PC-3 (cell line): ENCODE measurements around the gene ZNF438. TPM values are rescaled to one million over a fixed set of nuclear protein-coding genes. Genes with fewer than 3 reads are reported as not detected.

Experiments used
- ATAC-seq: fragments of 200-7000 bp; cut with Tn5 transposase; 2 replicates; pipeline ENCODE4 v1.9.1; 2020; ENCODE audit warnings: mild to moderate bottlenecking, moderate library complexity
- BruUV-seq: library from RNA; stranded (reverse); fragments of 400-500 nt; replicated peaks from 2 replicates; lab custom pipeline; 2021; lab: Mats Ljungman, UMichigan
- CTCF ChIA-PET: fragments of 300-600 bp; sonication (Branson Sonifier 250); formaldehyde crosslinking; loops from one replicate; lab custom pipeline; 2022; ENCODE audit warnings: antibody characterized with exemption; lab: Charles Lee
- POLR2A ChIA-PET: fragments of 300-600 bp; sonication (Branson Sonifier 250); formaldehyde crosslinking; loops from one replicate; lab custom pipeline; 2022; ENCODE audit warnings: antibody characterized with exemption; ENCODE audit not compliant: unreplicated experiment; lab: Charles Lee
- DNase-seq: peaks from one replicate; pipeline ENCODE4 v3.0.0-alpha.2; 2015
- H2AFZ ChIP-seq: fragments of 300-600 bp; sonication (generic); 2 replicates; pipeline ENCODE4 v1.6.0; 2016; ENCODE audit warnings: antibody characterized with exemption, low read length
- H3F3A ChIP-seq: fragments of 300-600 bp; sonication (generic); one replicate; pipeline ENCODE4 v1.6.0; 2017; ENCODE audit warnings: antibody characterized with exemption, low read length, control low read depth, mild to moderate bottlenecking; ENCODE audit not compliant: unreplicated experiment
- H3K27ac ChIP-seq: fragments of 300-600 bp; sonication (generic); 2 replicates; pipeline ENCODE4 v1.5.1; 2016; ENCODE audit warnings: mild to moderate bottlenecking, low read length
- H3K27me3 ChIP-seq: fragments of 300-600 bp; sonication (generic); 2 replicates; pipeline ENCODE4 v1.6.1; 2016; ENCODE audit warnings: low read length, mixed read lengths
- H3K36me3 ChIP-seq: fragments of 300-600 bp; sonication (generic); 2 replicates; pipeline ENCODE4 v1.6.1; 2016; ENCODE audit warnings: low read depth, mixed run types, low read length, mixed read lengths
- H3K4me1 ChIP-seq: fragments of 300-600 bp; sonication (generic); 2 replicates; pipeline ENCODE4 v1.5.1; 2016; ENCODE audit warnings: low read length; ENCODE audit not compliant: insufficient read depth
- H3K4me2 ChIP-seq: fragments of 300-600 bp; sonication (generic); 2 replicates; pipeline ENCODE4 v1.6.0; 2016; ENCODE audit warnings: low read length
- H3K4me3 ChIP-seq: fragments of 300-600 bp; sonication (generic); 2 replicates; pipeline ENCODE4 v1.5.1; 2016; ENCODE audit warnings: mild to moderate bottlenecking, low read length, mixed read lengths
- H3K79me2 ChIP-seq: fragments of 300-600 bp; sonication (generic); 2 replicates; pipeline ENCODE4 v1.6.1; 2017; ENCODE audit warnings: low read length, mixed read lengths
- H3K9ac ChIP-seq: fragments of 300-600 bp; sonication (generic); 2 replicates; pipeline ENCODE4 v1.6.0; 2016; ENCODE audit warnings: mild to moderate bottlenecking, low read length
- H3K9me2 ChIP-seq: fragments of 300-600 bp; sonication (generic); replicated peaks from 2 replicates; pipeline ENCODE4 v1.6.1; 2016; ENCODE audit warnings: mixed run types, low read length, mixed read lengths
- H3K9me3 ChIP-seq: fragments of 300-600 bp; sonication (generic); 2 replicates; pipeline ENCODE4 v1.6.1; 2016; ENCODE audit warnings: low read length, mixed read lengths
- H4K20me1 ChIP-seq: fragments of 300-600 bp; sonication (generic); 2 replicates; pipeline ENCODE4 v1.6.1; 2016; ENCODE audit warnings: low read length, mixed read lengths
- EZH2 ChIP-seq: fragments of 300-600 bp; sonication (generic); IDR thresholded peaks from one replicate; pipeline ENCODE4 v1.6.1; 2017; ENCODE audit warnings: antibody characterized with exemption, mild to moderate bottlenecking, low read length; ENCODE audit not compliant: unreplicated experiment
- EZH2phosphoT487 ChIP-seq: fragments of 300-600 bp; sonication (generic); IDR thresholded peaks from 2 replicates; pipeline ENCODE4 v1.6.1; 2018; ENCODE audit warnings: mild to moderate bottlenecking, antibody characterized with exemption, low read length, borderline replicate concordance
- intact Hi-C: fragments of 100-400 bp; cut with micrococcal nuclease; formaldehyde crosslinking; loops from 2 replicates; pipeline ENCODE4 v1.9.0; 2023
- total RNA-seq: library from RNA; depleted of rRNA; stranded (reverse); fragments of >200 nt; gene quantifications from 2 replicates; pipeline ENCODE4 v1.2.3, GENCODE V29; 2014
- TF ChIP-seq, protein P1 (sequence below): fragments of 300-600 bp; sonication (generic); conservative IDR thresholded peaks from 2 replicates; pipeline ENCODE4 v1.5.1; 2017; ENCODE audit warnings: antibody characterized with exemption, low read depth, mild to moderate bottlenecking, low read length

The ZNF438 gene
- total RNA-seq, 1 experiment from 2014 or later = 0.98 TPM

- DNase-seq (no peak), ATAC-seq (no peak)
- Histone ChIP-seq H3K9me2 (no peaks in the 10 kb centered on the region), H3K9me3 (no peaks in the 10 kb centered on the region), H3K36me3 (no peaks in the 10 kb centered on the region), H3K27me3 (no peaks in the 10 kb centered on the region), H4K20me1 (no peaks in the 10 kb centered on the region), H3K79me2 (no peaks in the 10 kb centered on the region), H3K27ac (no peak overlapping the region), H2AFZ (no peak overlapping the region), H3K4me1 (no peaks in the 10 kb centered on the region), H3K4me2 (no peak overlapping the region), H3K9ac (no peak overlapping the region), H3K4me3 (no peak overlapping the region), H3F3A (no peaks in the 10 kb centered on the region)
- CTCF ChIA-PET = no interaction called here
- no TSS peak for BruUV-seq
- intact Hi-C loops = no loop called here
- POLR2A ChIA-PET = interaction anchor here (0.9 kb wide), 1 partner anchor 82 kb away, joined by 5 read pairs; no protein-coding TSS in a partner anchor
- TF ChIP-seq EZH2phosphoT487 (no peak), EZH2 (no peak)
- TF ChIP-seq, protein P1, sequence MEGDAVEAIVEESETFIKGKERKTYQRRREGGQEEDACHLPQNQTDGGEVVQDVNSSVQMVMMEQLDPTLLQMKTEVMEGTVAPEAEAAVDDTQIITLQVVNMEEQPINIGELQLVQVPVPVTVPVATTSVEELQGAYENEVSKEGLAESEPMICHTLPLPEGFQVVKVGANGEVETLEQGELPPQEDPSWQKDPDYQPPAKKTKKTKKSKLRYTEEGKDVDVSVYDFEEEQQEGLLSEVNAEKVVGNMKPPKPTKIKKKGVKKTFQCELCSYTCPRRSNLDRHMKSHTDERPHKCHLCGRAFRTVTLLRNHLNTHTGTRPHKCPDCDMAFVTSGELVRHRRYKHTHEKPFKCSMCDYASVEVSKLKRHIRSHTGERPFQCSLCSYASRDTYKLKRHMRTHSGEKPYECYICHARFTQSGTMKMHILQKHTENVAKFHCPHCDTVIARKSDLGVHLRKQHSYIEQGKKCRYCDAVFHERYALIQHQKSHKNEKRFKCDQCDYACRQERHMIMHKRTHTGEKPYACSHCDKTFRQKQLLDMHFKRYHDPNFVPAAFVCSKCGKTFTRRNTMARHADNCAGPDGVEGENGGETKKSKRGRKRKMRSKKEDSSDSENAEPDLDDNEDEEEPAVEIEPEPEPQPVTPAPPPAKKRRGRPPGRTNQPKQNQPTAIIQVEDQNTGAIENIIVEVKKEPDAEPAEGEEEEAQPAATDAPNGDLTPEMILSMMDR = no peak
These were observed 160.8 kb downstream of the ZNF438 start for GRCh38 chr10:30870896-30871295.

- H3K27me3 ChIP-seq = no peaks in the 10 kb centered on the region
- H3K36me3 ChIP-seq = no peaks in the 10 kb centered on the region
- DNase-seq (no peak), ATAC-seq (no peak)
- no TSS peak for BruUV-seq
- no peaks in the 10 kb centered on the region for H3K4me1 ChIP-seq
- H2AFZ ChIP-seq = no peak overlapping the region
- TF ChIP-seq, protein P1 = no peak
- TF ChIP-seq EZH2 (no peak), EZH2phosphoT487 (no peak)
- no peak overlapping the region for H3K9ac ChIP-seq
- CTCF ChIA-PET = no interaction called here
- no peak overlapping the region for H3K4me3 ChIP-seq
- intact Hi-C loops = no loop called here
- H3K9me3 ChIP-seq = no peaks in the 10 kb centered on the region
- POLR2A ChIA-PET = no interaction called here
- no peaks in the 10 kb centered on the region for H3F3A ChIP-seq
- H3K27ac ChIP-seq = no peak overlapping the region
- H3K4me2 ChIP-seq = no peak overlapping the region
- no peaks in the 10 kb centered on the region for H3K79me2 ChIP-seq
- H4K20me1 ChIP-seq = no peaks in the 10 kb centered on the region
- H3K9me2 ChIP-seq = no peaks in the 10 kb centered on the region
These were observed 162.1 kb downstream of the ZNF438 start for GRCh38 chr10:30869566-30869965.

DNA sequence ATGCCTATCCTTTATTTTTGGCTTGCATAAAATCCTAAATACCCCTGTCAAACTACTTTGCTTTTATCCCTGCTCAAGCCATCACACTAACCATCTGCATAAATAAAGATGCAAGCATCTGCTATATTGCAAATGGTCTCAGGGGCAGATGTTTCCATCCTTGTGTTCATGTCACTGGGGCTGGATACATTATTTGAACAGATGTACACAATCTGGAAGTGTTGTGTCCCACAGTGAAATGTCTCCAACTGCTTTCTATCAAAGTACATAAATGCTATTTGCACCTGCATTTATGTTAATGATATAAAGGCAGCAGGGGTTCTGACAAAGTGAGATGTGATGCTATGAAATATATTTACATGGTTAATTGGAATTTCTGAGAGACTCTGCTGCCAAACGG, 163.1 kb downstream of the ZNF438 start:
- H3K4me1 ChIP-seq = no peaks in the 10 kb centered on the region
- H3K36me3 ChIP-seq = no peaks in the 10 kb centered on the region
- no peak overlapping the region for H2AFZ ChIP-seq
- DNase-seq = no peak
- no peaks in the 10 kb centered on the region for H3K27me3 ChIP-seq
- H3F3A ChIP-seq = no peaks in the 10 kb centered on the region
- no peak overlapping the region for H3K4me2 ChIP-seq
- H3K9ac ChIP-seq = no peak overlapping the region
- H3K79me2 ChIP-seq = no peaks in the 10 kb centered on the region
- no TSS peak for BruUV-seq
- H4K20me1 ChIP-seq = no peaks in the 10 kb centered on the region
- ATAC-seq = no peak
- no peak overlapping the region for H3K4me3 ChIP-seq
- CTCF ChIA-PET = no interaction called here
- no peak overlapping the region for H3K27ac ChIP-seq
- POLR2A ChIA-PET = no interaction called here
- intact Hi-C loops = no loop called here
- TF ChIP-seq EZH2 (no peak), EZH2phosphoT487 (no peak)
- TF ChIP-seq, protein P1 = no peak
- H3K9me3 ChIP-seq = no peaks in the 10 kb centered on the region
- H3K9me2 ChIP-seq = no peaks in the 10 kb centered on the region
